ENCODE measurements around the gene HTR2B.
"Not testable (repeated sequence)": the region's sequence is repeated elsewhere in the genome, so short reads cannot be mapped to it uniquely, and the experiment has no call there.

HTR2B gene

DNA sequence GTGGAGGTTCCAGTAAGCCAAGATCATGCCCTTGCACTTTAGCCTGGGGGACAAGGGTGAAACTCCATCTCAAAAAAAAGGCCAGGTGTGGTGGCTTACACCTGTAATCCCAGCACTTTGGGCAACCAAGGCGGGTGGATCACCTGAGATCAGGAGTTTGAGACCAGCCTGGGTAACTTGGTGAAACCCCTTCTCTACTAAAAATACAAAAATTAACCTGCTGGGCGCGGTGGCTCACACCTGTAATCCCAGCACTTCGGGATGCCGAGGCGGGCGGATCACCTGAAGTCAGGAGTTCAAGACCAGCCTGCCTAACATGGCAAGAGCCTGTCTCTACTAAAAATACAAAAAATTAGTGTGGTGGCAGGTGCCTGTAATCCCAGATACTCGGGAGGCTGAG, 16.0 kb upstream of the HTR2B start:
- not testable (repeated sequence) for H3K27ac ChIP-seq (ENCODE audit: low read depth, low read length); H3K27me3 ChIP-seq (ENCODE audit: insufficient read depth, low read length, poor library complexity); H2AK5ac ChIP-seq (ENCODE audit: low read length); H3K9ac ChIP-seq (ENCODE audit: low read length); H2BK5ac ChIP-seq (ENCODE audit: low read length); H3K23ac ChIP-seq (ENCODE audit: low read length); H3K79me2 ChIP-seq (ENCODE audit: control insufficient read depth, insufficient read depth, low read length); DNase-seq; H3K18ac ChIP-seq (ENCODE audit: low read length); H3K4me3 ChIP-seq (ENCODE audit: low read length); H3K4me1 ChIP-seq (ENCODE audit: control insufficient read depth, low read depth, low read length); H4K8ac ChIP-seq (ENCODE audit: low read depth, low read length); H3K4ac ChIP-seq (ENCODE audit: low read depth, low read length); H2BK15ac ChIP-seq (replicated peaks; ENCODE audit: low read depth); H2BK120ac ChIP-seq (ENCODE audit: low read depth, low read length); H3K79me1 ChIP-seq (ENCODE audit: low read length); H4K5ac ChIP-seq (ENCODE audit: low read length); H3K56ac ChIP-seq (ENCODE audit: low read length); H3K4me2 ChIP-seq (ENCODE audit: low read length); H3K36me3 ChIP-seq (ENCODE audit: control insufficient read depth, insufficient read depth, low read length)
- no CpG with 5 or more reads among the region's 8 CpGs for WGBS (ENCODE audit: extremely low coverage, insufficient coverage, low lambda C conversion rate)

GRCh38 chr2:231139796-231140195, 15.0 kb upstream of the HTR2B start:
- H4K5ac ChIP-seq (ENCODE audit: low read length): no peak overlapping the region
- H3K18ac ChIP-seq (ENCODE audit: low read length): no peak overlapping the region
- no peak overlapping the region for H2AK5ac ChIP-seq (ENCODE audit: low read length)
- no peak overlapping the region for H3K56ac ChIP-seq (ENCODE audit: low read length)
- H3K27ac ChIP-seq (ENCODE audit: low read depth, low read length): no peak overlapping the region
- no peak overlapping the region for H4K8ac ChIP-seq (ENCODE audit: low read depth, low read length)
- H2BK120ac ChIP-seq (ENCODE audit: low read depth, low read length): no peak overlapping the region
- H3K4ac ChIP-seq (ENCODE audit: low read depth, low read length): no peak overlapping the region
- H3K36me3 ChIP-seq (ENCODE audit: control insufficient read depth, insufficient read depth, low read length): no peaks in the 10 kb centered on the region
- no peaks in the 10 kb centered on the region for H3K4me1 ChIP-seq (ENCODE audit: control insufficient read depth, low read depth, low read length)
- H3K9ac ChIP-seq (ENCODE audit: low read length): no peak overlapping the region
- H2BK5ac ChIP-seq (ENCODE audit: low read length): no peak overlapping the region
- H3K79me1 ChIP-seq (ENCODE audit: low read length): no peaks in the 10 kb centered on the region
- H2BK15ac ChIP-seq (replicated peaks; ENCODE audit: low read depth): no peak overlapping the region
- H3K79me2 ChIP-seq (ENCODE audit: control insufficient read depth, insufficient read depth, low read length): no peaks in the 10 kb centered on the region
- H3K27me3 ChIP-seq (ENCODE audit: insufficient read depth, low read length, poor library complexity): no peaks in the 10 kb centered on the region
- H3K4me3 ChIP-seq (ENCODE audit: low read length): no peak overlapping the region
- no peak overlapping the region for H3K4me2 ChIP-seq (ENCODE audit: low read length)
- H3K23ac ChIP-seq (ENCODE audit: low read length): no peak overlapping the region
- DNase-seq: no peak

DNA sequence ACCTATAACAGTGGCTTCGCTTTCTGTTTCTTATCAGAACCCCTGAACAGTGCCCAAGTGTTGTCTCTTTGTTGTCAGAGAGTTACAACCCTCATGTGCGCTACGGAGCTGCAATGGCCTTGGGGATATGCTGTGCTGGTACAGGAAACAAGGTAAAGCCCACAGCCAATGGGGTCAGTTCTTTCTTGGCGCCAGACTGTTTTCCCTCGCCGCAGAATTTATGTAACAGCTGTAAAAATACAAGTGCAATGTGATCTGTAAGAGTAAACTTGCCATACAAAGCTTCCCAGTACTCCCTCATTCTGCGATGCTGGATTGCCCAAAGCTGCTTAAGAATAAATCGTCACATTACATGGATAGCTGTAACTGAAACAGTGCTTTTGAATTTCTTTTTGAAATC, 13.9 kb upstream of the HTR2B start:
- H3K27me3 ChIP-seq (ENCODE audit: insufficient read depth, low read length, poor library complexity): no peaks in the 10 kb centered on the region
- no peaks in the 10 kb centered on the region for H3K79me1 ChIP-seq (ENCODE audit: low read length)
- no peaks in the 10 kb centered on the region for H3K79me2 ChIP-seq (ENCODE audit: control insufficient read depth, insufficient read depth, low read length)
- no peak for DNase-seq
- WGBS (ENCODE audit: extremely low coverage, insufficient coverage, low lambda C conversion rate): no CpG with 5 or more reads among the region's 8 CpGs
- H4K5ac ChIP-seq (ENCODE audit: low read length): no peak overlapping the region
- H3K18ac ChIP-seq (ENCODE audit: low read length): no peak overlapping the region
- no peak overlapping the region for H3K27ac ChIP-seq (ENCODE audit: low read depth, low read length)
- no peak overlapping the region for H3K9ac ChIP-seq (ENCODE audit: low read length)
- H2BK120ac ChIP-seq (ENCODE audit: low read depth, low read length): no peak overlapping the region
- no peak overlapping the region for H2BK15ac ChIP-seq (replicated peaks; ENCODE audit: low read depth)
- H3K23ac ChIP-seq (ENCODE audit: low read length): no peak overlapping the region
- no peaks in the 10 kb centered on the region for H3K4me1 ChIP-seq (ENCODE audit: control insufficient read depth, low read depth, low read length)
- H3K36me3 ChIP-seq (ENCODE audit: control insufficient read depth, insufficient read depth, low read length): no peaks in the 10 kb centered on the region
- H3K4me2 ChIP-seq (ENCODE audit: low read length): no peak overlapping the region
- no peak overlapping the region for H2AK5ac ChIP-seq (ENCODE audit: low read length)
- H3K4me3 ChIP-seq (ENCODE audit: low read length): no peak overlapping the region
- H2BK5ac ChIP-seq (ENCODE audit: low read length): no peak overlapping the region
- H4K8ac ChIP-seq (ENCODE audit: low read depth, low read length): no peak overlapping the region
- H3K56ac ChIP-seq (ENCODE audit: low read length): no peak overlapping the region
- H3K4ac ChIP-seq (ENCODE audit: low read depth, low read length): no peak overlapping the region

DNA sequence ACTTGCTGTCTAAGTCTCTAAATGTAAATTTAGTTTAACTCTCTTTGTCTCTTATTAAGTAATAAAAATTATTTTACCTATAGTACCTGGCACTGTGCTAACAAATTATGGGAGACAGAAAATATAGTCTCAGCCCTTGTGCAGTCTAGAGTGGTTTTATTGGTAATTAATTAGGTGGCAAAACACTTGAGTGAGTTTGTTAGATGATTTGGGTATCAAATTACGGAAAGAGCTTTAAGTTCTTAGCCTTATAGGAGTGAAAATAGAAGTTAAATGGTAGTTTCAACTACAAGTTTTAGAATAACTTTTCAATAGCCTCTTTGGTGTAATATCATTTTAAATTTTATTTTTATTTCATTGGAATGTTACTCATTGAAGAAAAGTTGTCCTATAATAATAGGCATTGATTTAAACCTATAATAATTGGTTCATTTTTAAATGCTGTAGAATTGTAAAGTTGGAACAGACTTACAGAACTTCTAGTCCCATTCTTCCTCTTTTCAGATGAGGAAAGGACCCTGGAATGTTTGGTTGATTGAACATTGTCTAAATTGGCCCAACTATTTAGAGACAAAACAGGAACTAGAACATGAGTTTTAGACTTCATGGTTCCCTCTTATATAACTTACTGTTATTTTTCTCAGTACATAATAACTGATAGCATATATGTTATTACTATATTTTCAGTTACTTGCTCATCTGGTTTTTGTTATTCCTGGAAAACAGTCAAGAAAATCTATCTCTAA, 10.2 kb upstream of the HTR2B start:
- Histone ChIP-seq H4K8ac (ENCODE audit: low read depth, low read length) (no peak overlapping the region), H3K27me3 (ENCODE audit: insufficient read depth, low read length, poor library complexity) (no peaks in the 10 kb centered on the region), H3K4me1 (ENCODE audit: control insufficient read depth, low read depth, low read length) (peaks cover 2% of the 10 kb centered on the region), H3K27ac (ENCODE audit: low read depth, low read length) (no peak overlapping the region), H3K4me2 (ENCODE audit: low read length) (no peak overlapping the region), H3K56ac (ENCODE audit: low read length) (no peak overlapping the region), H3K4me3 (ENCODE audit: low read length) (no peak overlapping the region), H2BK15ac (replicated peaks; ENCODE audit: low read depth) (no peak overlapping the region), H2BK5ac (ENCODE audit: low read length) (no peak overlapping the region), H3K79me2 (ENCODE audit: control insufficient read depth, insufficient read depth, low read length) (no peaks in the 10 kb centered on the region), H3K23ac (ENCODE audit: low read length) (no peak overlapping the region), H3K79me1 (ENCODE audit: low read length) (peaks cover 2% of the 10 kb centered on the region), H3K4ac (ENCODE audit: low read depth, low read length) (no peak overlapping the region), H4K5ac (ENCODE audit: low read length) (no peak overlapping the region), H3K9ac (ENCODE audit: low read length) (no peak overlapping the region), H2BK120ac (ENCODE audit: low read depth, low read length) (no peak overlapping the region), H3K36me3 (ENCODE audit: control insufficient read depth, insufficient read depth, low read length) (no peaks in the 10 kb centered on the region), H2AK5ac (ENCODE audit: low read length) (no peak overlapping the region), H3K18ac (ENCODE audit: low read length) (no peak overlapping the region)
- no peak for DNase-seq
- 100% methylated on average over 1 of the region's 1 CpG for WGBS (ENCODE audit: extremely low coverage, insufficient coverage, low lambda C conversion rate)

- WGBS (ENCODE audit: extremely low coverage, insufficient coverage, low lambda C conversion rate): no CpG with 5 or more reads among the region's 1 CpG
- Histone ChIP-seq H4K8ac (ENCODE audit: low read depth, low read length) (no peak overlapping the region), H3K23ac (ENCODE audit: low read length) (no peak overlapping the region), H3K18ac (ENCODE audit: low read length) (no peak overlapping the region), H2BK5ac (ENCODE audit: low read length) (no peak overlapping the region), H4K5ac (ENCODE audit: low read length) (no peak overlapping the region), H2AK5ac (ENCODE audit: low read length) (no peak overlapping the region), H3K36me3 (ENCODE audit: control insufficient read depth, insufficient read depth, low read length) (no peaks in the 10 kb centered on the region), H3K27me3 (ENCODE audit: insufficient read depth, low read length, poor library complexity) (no peaks in the 10 kb centered on the region), H3K79me1 (ENCODE audit: low read length) (peaks cover 2% of the 10 kb centered on the region), H3K79me2 (ENCODE audit: control insufficient read depth, insufficient read depth, low read length) (no peaks in the 10 kb centered on the region), H3K27ac (ENCODE audit: low read depth, low read length) (no peak overlapping the region), H3K4ac (ENCODE audit: low read depth, low read length) (no peak overlapping the region), H3K4me3 (ENCODE audit: low read length) (no peak overlapping the region), H2BK15ac (replicated peaks; ENCODE audit: low read depth) (no peak overlapping the region), H3K9ac (ENCODE audit: low read length) (no peak overlapping the region), H3K4me2 (ENCODE audit: low read length) (no peak overlapping the region), H2BK120ac (ENCODE audit: low read depth, low read length) (no peak overlapping the region), H3K56ac (ENCODE audit: low read length) (no peak overlapping the region), H3K4me1 (ENCODE audit: control insufficient read depth, low read depth, low read length) (peaks cover 3% of the 10 kb centered on the region)
- DNase-seq: no peak
Observed at GRCh38 chr2:231133365-231134099, 8.7 kb upstream of the HTR2B start.

All from mesendoderm (in vitro differentiated cells).